HEK293 (cell line): ENCODE measurements around the gene M6PR.
"Not testable (repeated sequence)": the region's sequence is repeated elsewhere in the genome, so short reads cannot be mapped to it uniquely, and the experiment has no call there.

Source experiments
- CTCF ChIA-PET: fragments of 350-600 bp; formaldehyde crosslinking; extraction: SDS; loops from one replicate; lab custom pipeline; 2021; ENCODE audit warnings: antibody characterized with exemption; lab: Yijun Ruan, JAX
- POLR2A ChIA-PET: fragments of 300-600 bp; formaldehyde crosslinking; extraction: SDS; loops from one replicate; lab custom pipeline; 2020; ENCODE audit warnings: antibody characterized with exemption, inconsistent platforms; lab: Yijun Ruan, JAX
- H3K27ac ChIP-seq: fragments of 200-500 bp; sonication (Bioruptor generic); 2 replicates; pipeline ENCODE4 v1.5.1; 2014; ENCODE audit warnings: low read depth, low read length, control low read depth, inconsistent platforms; ENCODE audit errors: extremely low read depth
- H3K36me3 ChIP-seq, 2 experiments: fragments of 200-500 bp in 1 of 2; sonication (Bioruptor generic) in 1 of 2; 1 replicate in 1 of 2; 2 replicates in 1 of 2; pipeline ENCODE4 v1.5.1; 2014 to 2017; ENCODE audit warnings: inconsistent platforms in 2 of 2, low read length in 2 of 2; ENCODE audit not compliant: control insufficient read depth in 2 of 2, insufficient read depth in 1 of 2
- H3K4me1 ChIP-seq: fragments of 200-500 bp; sonication (Bioruptor generic); 2 replicates; pipeline ENCODE4 v1.5.1; 2014; ENCODE audit warnings: mild to moderate bottlenecking, low read length, inconsistent platforms; ENCODE audit not compliant: control insufficient read depth, insufficient read depth
- H3K4me3 ChIP-seq: 2 replicates; pipeline ENCODE4 v1.5.1; 2011; ENCODE audit warnings: low read depth, mild to moderate bottlenecking, control low read depth, low read length, moderate library complexity
- H3K9me3 ChIP-seq: fragments of 200-500 bp; sonication (Bioruptor generic); 2 replicates; pipeline ENCODE4 v1.5.1; 2014; ENCODE audit warnings: low read depth, low read length, inconsistent platforms; ENCODE audit not compliant: control insufficient read depth, insufficient read depth
- CTCF ChIP-seq: fragments of 450-650 bp; formaldehyde crosslinking; IDR thresholded peaks from 2 replicates; pipeline ENCODE4 v1.5.1; 2016; ENCODE audit warnings: missing biosample characterization, missing genetic modification characterization
- PRDM1 ChIP-seq: fragments of 450-650 bp; formaldehyde crosslinking; IDR thresholded peaks from 2 replicates; pipeline ENCODE4; 2016; ENCODE audit warnings: missing biosample characterization, missing genetic modification characterization
- PRDM4 ChIP-seq: fragments of 450-650 bp; formaldehyde crosslinking; IDR thresholded peaks from 2 replicates; pipeline ENCODE4 v1.5.1; 2017; ENCODE audit warnings: missing biosample characterization, missing genetic modification characterization
- SP2 ChIP-seq: fragments of 450-650 bp; formaldehyde crosslinking; IDR thresholded peaks from 2 replicates; pipeline ENCODE4 v1.5.1; 2016; ENCODE audit warnings: missing biosample characterization, missing genetic modification characterization
- TRIM28 ChIP-seq: IDR thresholded peaks from 2 replicates; pipeline ENCODE4 v1.6.1; 2011; ENCODE audit warnings: low read length, control low read depth, borderline replicate concordance
- ZBTB21 ChIP-seq: fragments of 450-650 bp; formaldehyde crosslinking; IDR thresholded peaks from 2 replicates; pipeline ENCODE4 v1.5.1; 2017; ENCODE audit warnings: missing biosample characterization, missing genetic modification characterization
- ZEB2 ChIP-seq: fragments of 450-650 bp; formaldehyde crosslinking; IDR thresholded peaks from 2 replicates; pipeline ENCODE4 v1.5.1; 2016; ENCODE audit warnings: missing biosample characterization, missing genetic modification characterization
- ZNF2 ChIP-seq: fragments of 450-650 bp; formaldehyde crosslinking; IDR thresholded peaks from 2 replicates; pipeline ENCODE4 v1.5.1; 2016; ENCODE audit warnings: missing biosample characterization, missing genetic modification characterization
- ZNF223 ChIP-seq: fragments of 450-650 bp; formaldehyde crosslinking; IDR thresholded peaks from 2 replicates; pipeline ENCODE4 v1.5.1; 2016; ENCODE audit warnings: missing biosample characterization, missing genetic modification characterization
- ZNF239 ChIP-seq: fragments of 450-650 bp; formaldehyde crosslinking; IDR thresholded peaks from 2 replicates; pipeline ENCODE4 v1.5.1; 2016; ENCODE audit warnings: missing biosample characterization, missing genetic modification characterization
- ZNF26 ChIP-seq: fragments of 450-650 bp; formaldehyde crosslinking; IDR thresholded peaks from 2 replicates; pipeline ENCODE4 v1.5.1; 2016; ENCODE audit warnings: missing biosample characterization, missing genetic modification characterization
- ZNF335 ChIP-seq: fragments of 450-650 bp; formaldehyde crosslinking; conservative IDR thresholded peaks from 2 replicates; pipeline ENCODE4 v1.5.1; 2016; ENCODE audit warnings: missing biosample characterization, missing genetic modification characterization
- ZNF362 ChIP-seq: fragments of 450-650 bp; formaldehyde crosslinking; IDR thresholded peaks from 2 replicates; pipeline ENCODE4 v1.5.1; 2016; ENCODE audit warnings: missing biosample characterization, missing genetic modification characterization
- ZNF394 ChIP-seq: fragments of 450-650 bp; formaldehyde crosslinking; IDR thresholded peaks from 2 replicates; pipeline ENCODE4 v1.5.1; 2016; ENCODE audit warnings: missing biosample characterization, missing genetic modification characterization, mild to moderate bottlenecking, moderate library complexity, borderline replicate concordance
- ZNF404 ChIP-seq: fragments of 450-650 bp; formaldehyde crosslinking; IDR thresholded peaks from 2 replicates; pipeline ENCODE4 v1.5.1; 2017; ENCODE audit warnings: missing biosample characterization, missing genetic modification characterization
- ZNF501 ChIP-seq: fragments of 450-650 bp; formaldehyde crosslinking; IDR thresholded peaks from 2 replicates; pipeline ENCODE4 v1.5.1; 2016; ENCODE audit warnings: missing biosample characterization, missing genetic modification characterization
- ZNF548 ChIP-seq: fragments of 450-650 bp; formaldehyde crosslinking; IDR thresholded peaks from 2 replicates; pipeline ENCODE4 v1.5.1; 2016; ENCODE audit warnings: missing biosample characterization, missing genetic modification characterization
- ZNF580 ChIP-seq: fragments of 450-650 bp; formaldehyde crosslinking; IDR thresholded peaks from 2 replicates; pipeline ENCODE4 v1.5.1; 2016; ENCODE audit warnings: missing biosample characterization, missing genetic modification characterization
- ZNF610 ChIP-seq: fragments of 450-650 bp; formaldehyde crosslinking; IDR thresholded peaks from 2 replicates; pipeline ENCODE4 v1.5.1; 2016; ENCODE audit warnings: missing biosample characterization, missing genetic modification characterization, borderline replicate concordance
- ZNF621 ChIP-seq: fragments of 450-650 bp; formaldehyde crosslinking; IDR thresholded peaks from 2 replicates; pipeline ENCODE4 v1.5.1; 2017; ENCODE audit warnings: missing biosample characterization, missing genetic modification characterization
- ZNF76 ChIP-seq: fragments of 450-650 bp; formaldehyde crosslinking; IDR thresholded peaks from 2 replicates; pipeline ENCODE4; 2016; ENCODE audit warnings: low read depth, missing biosample characterization, missing genetic modification characterization, borderline replicate concordance
- ZSCAN18 ChIP-seq: fragments of 450-650 bp; formaldehyde crosslinking; IDR thresholded peaks from 2 replicates; pipeline ENCODE4 v1.5.1; 2016; ENCODE audit warnings: missing biosample characterization, missing genetic modification characterization

M6PR gene

GRCh38 chr12:8914716-8915526, 34.5 kb downstream of the M6PR start (continued):
- TF ChIP-seq ZNF501 (tag by site-specific recombination) = peak; percentile 76; the same call in 1 of the 2 replicates
- peak; percentile 99 for TF ChIP-seq ZNF335 (tag by site-specific recombination)
- no peak for TF ChIP-seq ZNF404 (tag by site-specific recombination)
- TF ChIP-seq ZNF76 = peak; percentile 73; the same call in 1 of the 2 replicates
- TF ChIP-seq ZNF26 (tag by site-specific recombination) = no peak
- no peak for TF ChIP-seq ZNF239 (tag by site-specific recombination)
- 0 out of 2 replicates have a peak, but pooled peaks have one; percentile 38 for TF ChIP-seq ZNF580 (tag by site-specific recombination)
- TF ChIP-seq ZSCAN18 (tag by site-specific recombination) = no peak
- TF ChIP-seq ZNF610 = no peak
- TF ChIP-seq ZNF621 (tag by site-specific recombination) = no peak
- no peak for TF ChIP-seq TRIM28
- peak; percentile 17; the same call in 1 of the 2 replicates for TF ChIP-seq ZEB2 (tag by site-specific recombination)
- no peak for TF ChIP-seq ZNF548 (tag by site-specific recombination)
- no peak for TF ChIP-seq PRDM4
- TF ChIP-seq ZNF223 = no peak
- TF ChIP-seq, all 188 proteins: peak for 30

GRCh38 chr12:8914033-8914715, 35.3 kb downstream of the M6PR start, which contains the start of gene PHC1:
Gene PHC1, plus strand, starts transcription at chr12:8914509. Its CDS starts 3,169 bp downstream, at chr12:8917678.
- H3K4me3 ChIP-seq = peak within 1 kb of the TSS; percentile 69
- ChIA-PET CTCF (interaction anchor here (0.5 to 5.1 kb wide), 7 partner anchors 24 to 135 kb away, joined by 3 to 21 read pairs (median 3); partner anchors contain the start of gene M6PR), POLR2A (interaction anchor here (0.6 to 2.7 kb wide), 2 partner anchors 35 to 257 kb away, joined by 6 to 21 read pairs; partner anchors contain the start of gene M6PR)
- H3K9me3 ChIP-seq, H3K36me3 ChIP-seq: not testable (repeated sequence)
- H3K27ac ChIP-seq = peak within 1 kb of the TSS; percentile 68
- H3K4me1 ChIP-seq = peaks cover 13% of the 10 kb centered on the region
- TF ChIP-seq CTCF (tag by site-specific recombination) (peak; percentile 54), PRDM1 (peak; percentile 98), ZBTB21 (tag by site-specific recombination) (peak; percentile 66; the same call in 1 of the 2 replicates), ZNF394 (tag by site-specific recombination) (peak; percentile 12; the same call in 1 of the 2 replicates), ZNF362 (tag by site-specific recombination) (peak; percentile 56; the same call in 1 of the 2 replicates), SP2 (peak; percentile 26), ZNF2 (tag by site-specific recombination) (peak; percentile 68; the same call in 1 of the 2 replicates)
